ENCODE results near the gene TRIM65.
A peak's percentile ranks its signal among the peaks of the same experiment; 100 is the strongest.

The TRIM65 gene

DNA sequence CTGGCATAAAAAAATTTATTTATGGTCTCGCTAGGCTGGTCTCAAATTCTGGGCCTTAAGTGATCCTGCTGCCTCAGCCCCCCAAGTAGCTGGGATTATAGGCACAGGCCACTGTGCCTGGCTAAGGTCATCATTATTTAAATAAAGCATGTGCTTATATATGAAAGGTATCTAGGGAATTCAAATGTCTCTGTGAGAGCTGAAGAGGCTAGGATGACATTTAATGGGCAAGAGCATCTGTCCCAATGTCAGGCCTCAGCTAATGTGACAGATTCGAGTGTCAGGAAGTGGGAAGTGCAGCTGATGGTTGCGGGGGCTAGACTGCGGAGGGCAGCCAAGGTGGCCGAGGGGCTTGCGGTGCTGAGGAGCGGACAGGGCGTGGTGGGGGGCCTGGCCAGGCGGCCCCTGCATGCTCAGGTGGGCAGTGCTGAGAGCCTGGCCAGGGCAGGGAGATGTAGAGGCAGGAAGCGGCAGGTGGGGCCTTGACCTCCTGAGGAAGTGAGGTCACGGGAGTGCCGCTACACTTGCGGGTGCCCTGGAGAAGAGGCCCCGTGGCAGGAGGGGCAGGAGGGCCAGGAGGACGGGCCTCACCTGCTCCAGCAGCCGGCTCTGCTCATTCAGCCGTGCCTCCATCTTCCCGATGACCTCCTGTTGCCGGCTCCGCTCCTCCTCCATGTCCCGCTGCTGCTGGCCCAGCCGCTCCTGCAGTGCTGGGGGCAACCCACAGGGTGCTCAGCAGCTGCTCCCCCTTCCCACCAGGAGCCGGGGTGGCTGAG, 20.6 kb upstream of the TRIM65 start:
- DNase-seq (ENCODE audit: low read depth) = no peak

DNA sequence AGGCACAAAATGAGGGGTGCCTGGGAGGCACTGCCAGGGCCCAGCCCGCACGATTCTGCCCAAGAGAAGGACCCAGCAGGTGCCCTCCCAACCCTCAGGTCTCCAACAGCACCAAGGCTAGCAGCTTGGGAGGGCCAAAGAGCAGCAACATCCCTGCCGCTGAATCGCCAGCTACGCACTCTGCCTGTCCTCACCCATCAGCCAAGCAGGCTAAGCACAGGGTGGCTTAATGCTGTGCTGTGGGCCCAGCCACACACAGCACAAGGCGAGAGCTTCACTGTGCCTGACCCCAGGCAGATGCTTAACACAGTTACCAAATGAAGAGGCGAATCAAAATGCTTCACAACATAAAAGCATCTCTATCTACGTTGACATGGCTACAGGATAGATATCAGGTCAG, 18.5 kb upstream of the TRIM65 start:
- DNase-seq (ENCODE audit: low read depth) = no peak

DNA sequence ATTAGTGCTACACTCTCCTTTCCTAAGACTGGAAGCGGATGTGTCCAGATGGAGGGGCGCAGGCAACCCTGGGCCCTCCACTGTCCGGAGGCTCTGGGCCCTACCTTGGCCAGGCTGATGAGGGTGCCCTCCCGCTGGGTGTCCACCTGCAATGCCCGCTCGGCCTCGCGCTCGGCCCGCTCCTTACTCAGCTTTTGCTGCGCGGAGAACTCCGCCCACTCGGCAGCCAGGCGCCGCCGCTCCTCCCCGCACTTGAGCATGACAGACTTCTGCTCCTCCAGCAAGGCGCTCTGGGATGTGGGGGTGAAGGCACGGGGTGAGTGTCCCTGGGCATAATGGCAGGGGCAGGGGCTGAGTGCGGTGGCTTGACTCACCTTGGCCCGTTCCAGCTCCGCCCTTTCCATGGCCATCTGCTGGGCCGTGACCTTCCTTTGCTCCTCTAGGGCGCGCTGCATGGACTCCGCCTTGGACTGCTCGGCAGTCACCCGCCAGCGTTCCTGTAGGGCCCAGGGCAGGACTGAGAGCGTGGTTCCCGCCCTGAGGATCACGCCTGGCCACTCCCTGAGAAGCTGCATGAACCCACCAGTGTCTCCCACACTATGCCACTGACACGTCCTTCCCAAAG, 18.0 kb upstream of the TRIM65 start:
- no peak for DNase-seq (ENCODE audit: low read depth)

DNA sequence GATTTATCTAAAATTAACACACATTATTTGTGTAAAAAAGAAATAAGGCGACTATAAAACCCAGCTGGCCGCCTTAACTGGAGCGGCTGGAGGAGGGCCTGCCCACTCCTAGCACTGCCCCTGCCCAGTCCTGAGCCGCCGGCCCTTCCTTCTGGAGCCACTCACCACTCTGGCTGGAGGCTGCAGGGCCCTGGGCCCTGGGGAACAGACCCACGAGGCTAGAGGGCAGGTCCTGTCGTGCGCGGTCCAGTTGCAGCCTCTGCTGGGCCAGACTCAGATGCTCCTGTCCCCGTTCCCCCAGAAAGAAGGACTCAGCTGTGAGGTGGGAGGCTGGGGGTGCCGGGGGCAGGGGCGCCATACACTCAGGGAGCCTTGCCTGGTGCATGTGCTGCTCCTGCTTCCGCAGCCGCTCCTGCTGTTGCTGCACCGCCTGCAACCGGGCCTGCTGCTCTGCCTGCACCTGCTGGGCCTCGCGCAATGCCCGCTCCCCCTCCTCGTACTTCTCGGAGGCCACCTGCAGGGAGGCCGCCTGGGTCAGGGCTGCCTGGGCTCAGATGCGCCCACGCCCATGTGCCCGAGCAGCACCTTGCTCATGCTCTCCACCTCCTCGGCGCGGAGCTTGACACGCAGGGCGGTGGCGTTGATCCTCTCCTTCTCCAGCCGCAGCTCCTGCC, 16.9 kb upstream of the TRIM65 start:
- DNase-seq (ENCODE audit: low read depth) = no peak

DNA sequence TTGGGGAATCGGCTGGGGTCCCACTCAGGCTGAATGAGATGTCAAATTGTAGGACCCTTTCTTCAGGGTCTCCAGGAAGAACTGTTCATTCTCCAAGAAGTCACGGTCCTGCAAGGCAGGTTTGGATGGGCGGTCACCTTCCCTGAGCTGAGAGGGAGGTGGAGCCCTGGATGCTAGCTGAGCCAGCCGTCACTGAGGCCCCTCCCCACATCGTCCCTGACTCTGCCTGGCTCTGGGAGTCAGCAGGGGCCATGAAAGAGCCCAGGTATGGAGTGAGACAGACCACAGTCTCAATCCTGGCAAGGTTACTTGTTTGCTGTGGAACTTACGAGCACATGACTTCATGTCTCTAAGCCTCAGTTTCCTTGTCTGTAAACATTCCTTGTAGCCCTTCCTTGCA, 13.9 kb upstream of the TRIM65 start:
- DNase-seq (ENCODE audit: low read depth) = no peak

DNA sequence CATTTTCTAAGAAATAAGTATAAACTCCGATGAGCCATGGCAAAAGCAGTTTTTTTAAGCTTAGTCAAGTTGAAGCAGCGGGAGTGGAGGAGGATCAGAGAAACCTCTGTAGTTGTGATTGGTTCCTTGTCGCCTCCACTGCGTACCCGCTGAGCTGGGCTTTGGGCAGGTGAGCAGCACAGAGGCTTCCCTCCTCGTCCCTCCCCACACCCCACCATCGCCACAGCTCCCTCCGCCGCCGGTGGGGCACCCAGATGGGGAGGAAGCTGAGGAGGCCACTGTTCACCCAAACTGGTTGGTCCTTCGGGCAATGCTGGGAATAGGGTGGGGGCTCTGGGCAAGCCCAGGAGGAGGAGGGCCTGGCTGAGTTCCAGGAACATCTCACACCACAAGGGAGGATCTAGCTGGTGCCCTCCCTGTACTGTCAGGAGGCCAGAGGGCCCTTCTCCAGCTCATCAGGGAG, 13.1 kb upstream of the TRIM65 start:
- no peak for DNase-seq (ENCODE audit: low read depth)

DNA sequence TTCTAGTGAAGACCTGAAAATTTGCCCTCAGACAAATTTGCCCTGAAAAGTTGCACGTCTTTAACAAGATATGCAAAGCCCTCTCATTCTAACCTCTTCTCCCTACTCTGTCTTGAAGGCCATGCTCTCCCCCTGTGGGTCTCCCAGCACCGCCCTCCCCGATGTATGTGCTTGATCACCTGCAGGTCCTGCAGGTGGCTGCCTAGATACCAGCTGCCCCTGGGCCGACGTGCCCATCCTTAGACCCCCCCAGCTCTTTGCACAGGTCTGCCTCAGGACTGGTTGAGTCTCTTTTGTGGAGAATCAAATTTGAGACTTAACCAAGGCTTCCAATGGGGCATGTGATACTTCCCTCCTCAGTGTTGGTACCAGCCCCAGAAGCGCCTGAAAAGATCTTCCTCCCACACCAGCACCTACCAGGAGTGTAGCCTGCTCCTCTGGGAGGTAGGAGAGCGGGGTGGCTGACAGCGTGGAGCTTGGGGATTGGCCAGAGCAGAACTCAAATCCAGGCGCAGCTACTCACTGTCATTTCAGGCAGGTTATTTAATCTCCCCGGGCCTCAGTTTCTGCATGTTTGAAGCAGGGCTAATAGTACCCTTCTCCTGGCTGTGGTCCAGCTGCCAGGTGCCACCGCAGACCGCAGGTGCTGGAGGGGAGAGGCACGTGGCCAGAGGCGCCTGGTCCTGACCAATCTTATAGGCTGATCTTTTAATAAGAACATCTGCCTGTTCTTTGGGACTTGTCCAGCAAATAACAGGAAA, 12.5 kb upstream of the TRIM65 start:
- no peak for DNase-seq (ENCODE audit: low read depth)

DNA sequence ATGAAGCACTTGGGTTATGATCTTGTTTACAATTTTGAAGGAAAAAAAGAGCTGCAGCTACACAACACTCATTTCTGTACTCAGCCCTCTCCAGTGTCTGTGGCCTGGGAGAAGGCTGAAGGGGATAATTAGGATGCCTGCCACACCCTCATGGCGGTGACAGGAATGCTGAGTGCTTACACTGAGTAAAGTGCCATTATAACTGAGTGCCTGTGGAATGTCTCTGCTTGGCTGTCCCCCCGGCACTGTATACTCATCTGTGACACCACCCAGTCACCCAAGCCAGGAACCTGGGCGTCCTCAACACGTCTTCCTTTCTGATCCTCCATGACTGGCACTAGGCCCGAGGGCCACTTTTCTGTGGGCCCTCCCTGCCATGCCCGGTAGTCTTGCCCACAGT, 11.4 kb upstream of the TRIM65 start:
- DNase-seq (ENCODE audit: low read depth) = no peak

DNA sequence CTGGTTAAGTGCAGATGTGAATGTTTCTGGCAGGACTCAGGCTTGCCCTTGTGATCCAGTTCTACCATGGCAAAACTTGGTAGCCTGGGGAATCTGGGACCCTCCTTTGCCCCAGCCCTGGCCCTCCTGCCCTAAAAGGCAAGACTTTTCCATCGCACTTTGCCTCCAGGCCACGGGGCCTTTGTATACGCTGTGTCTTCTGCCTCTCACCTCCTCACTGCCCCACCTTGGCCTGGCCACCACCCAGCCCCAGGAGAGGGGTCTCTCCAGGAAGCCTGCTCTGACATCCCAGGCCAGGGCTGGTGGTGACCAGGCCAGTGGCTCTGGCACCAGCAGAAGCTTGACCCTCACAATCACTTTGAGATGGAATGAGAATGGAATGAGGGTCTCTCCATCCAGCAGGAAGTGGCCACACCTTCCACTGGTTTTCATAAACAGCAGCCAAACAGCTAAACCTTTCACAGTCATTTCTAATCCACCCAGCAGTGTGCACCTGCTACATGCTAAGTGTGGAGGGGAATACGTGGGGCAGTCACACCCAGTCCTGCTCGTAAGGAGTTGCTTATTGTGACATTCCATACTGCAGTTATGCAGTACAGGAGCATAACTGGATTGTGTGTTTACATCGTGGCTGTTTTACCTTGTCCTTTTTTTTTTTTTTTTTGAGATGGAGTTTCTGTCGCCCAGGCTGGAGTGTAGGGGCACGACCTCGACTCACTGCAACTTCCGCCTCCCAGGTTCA, 9.6 kb upstream of the TRIM65 start:
- DNase-seq (ENCODE audit: low read depth) = no peak

DNA sequence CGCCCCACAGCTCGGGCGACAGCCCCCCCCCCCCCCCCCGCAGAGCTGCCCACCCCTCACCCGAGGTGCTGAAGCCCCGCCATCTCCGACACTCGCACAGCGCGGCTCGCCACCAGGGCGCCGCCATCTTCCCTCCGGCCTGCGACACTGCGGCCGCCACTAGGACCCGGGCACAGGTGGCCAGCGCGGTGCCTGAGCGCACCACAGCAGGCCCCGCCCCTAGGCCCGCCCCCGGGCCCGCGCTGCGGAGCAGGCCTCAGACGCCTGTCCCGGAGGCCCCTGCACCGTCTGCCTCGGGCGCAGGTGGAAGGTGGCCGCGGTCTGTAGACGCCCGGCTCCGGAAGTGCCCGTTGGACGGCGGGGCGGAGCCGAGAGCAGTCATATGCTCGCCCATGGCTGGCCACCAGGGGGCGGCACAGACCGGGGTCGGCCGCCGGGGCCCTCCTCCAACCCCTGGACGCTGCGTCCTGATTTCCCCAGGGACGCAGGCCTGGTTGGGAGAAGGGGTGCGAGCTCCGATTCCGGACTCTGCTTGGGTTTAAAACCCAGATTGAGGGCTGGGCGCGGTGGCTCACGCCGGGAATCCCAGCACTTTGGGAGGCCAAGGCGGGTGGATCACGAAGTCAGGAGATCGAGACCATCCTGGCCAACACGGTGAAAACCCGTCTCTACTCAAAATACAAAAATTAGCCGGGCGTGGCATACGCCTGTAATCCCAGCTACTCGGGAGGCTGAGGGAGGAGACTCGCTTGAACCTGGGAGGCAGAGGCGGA, 8.2 kb upstream of the TRIM65 start, which contains the start of gene MRPL38:
Gene MRPL38, minus strand, starts transcription at position 136 of the 773 bp plus-strand sequence. Its CDS starts 9 bp downstream, at position 127.
- peak; percentile 47 for DNase-seq (ENCODE audit: low read depth)

DNA sequence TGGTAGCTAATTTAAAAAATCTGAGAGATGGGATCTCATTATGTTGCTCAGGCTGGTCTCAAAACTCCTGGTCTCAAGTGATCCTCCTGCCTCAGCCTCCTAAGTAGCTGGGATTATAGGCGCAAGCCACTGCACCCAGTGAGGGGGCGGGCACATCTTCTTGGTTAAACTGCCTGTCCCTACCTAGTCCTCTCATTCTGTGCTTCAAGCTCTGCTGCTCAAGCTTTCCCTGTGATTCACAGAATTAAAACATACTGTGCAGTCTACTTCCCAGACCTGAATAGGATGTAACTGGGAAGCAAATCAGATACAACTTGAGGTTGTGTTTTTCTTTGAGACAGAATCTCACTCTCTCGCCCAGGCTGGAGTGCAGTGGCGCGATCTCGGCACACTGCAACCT, 5.7 kb upstream of the TRIM65 start:
- no peak for DNase-seq (ENCODE audit: low read depth)

DNA sequence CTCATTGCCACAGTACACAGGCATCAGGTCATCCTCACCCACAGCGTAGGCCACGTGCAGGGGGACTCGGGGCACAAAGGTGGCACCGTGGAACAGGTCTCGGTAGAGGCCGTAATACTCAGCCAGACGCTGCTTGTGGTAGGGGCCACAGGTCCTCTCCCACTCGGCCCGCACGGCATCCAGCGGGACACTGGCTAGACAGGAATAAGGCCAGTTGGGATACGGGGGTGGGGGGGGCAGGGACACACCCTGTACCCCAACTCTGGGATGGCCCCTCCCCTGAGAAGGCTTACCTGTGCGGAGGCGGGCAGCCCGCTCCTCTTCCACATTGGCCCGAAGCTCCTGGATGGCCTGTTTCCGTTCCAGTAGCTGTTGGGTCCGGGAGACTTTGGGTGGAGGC, 5.0 kb upstream of the TRIM65 start:
- DNase-seq (ENCODE audit: low read depth) = no peak

DNA sequence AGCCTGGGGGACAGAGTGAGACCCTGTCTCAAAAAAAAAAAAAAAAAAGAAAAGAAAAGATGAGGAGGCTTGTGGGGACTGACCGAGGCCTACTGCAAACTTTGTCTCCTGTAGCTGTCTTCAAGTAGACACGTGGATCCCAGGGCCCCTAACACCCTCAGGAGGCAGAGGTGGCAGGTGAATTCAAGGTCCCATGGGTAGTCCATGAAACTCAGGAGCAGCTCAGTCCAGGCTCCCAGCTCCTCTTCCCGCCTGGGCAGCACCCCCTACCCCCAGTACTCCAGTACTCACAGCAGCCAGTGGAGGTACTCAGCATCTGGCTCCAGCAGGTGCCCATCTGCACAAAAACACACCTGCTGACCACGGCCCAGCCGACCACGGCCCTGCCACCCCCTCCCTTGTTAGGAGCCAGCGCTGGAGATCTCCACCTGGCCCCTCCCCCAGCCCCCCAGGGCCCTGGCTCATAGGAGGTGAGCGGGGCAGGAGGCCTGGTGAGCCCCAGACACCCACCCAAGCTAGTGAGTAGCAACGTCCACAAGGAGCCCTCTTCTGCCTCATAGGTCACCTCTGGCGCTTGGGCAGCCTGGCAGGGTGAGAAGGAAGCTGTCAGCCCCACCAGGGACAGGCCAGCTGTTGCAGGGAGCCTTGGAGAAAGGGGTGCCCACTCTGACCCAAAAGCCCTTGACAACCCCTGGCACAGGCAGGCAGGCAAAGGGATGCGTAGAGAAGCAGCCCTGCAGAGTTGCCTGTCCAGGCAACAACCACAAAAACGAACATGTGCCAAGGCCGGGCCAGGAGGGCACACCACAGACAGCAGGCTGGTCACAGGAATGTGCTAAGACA, 4.2 kb upstream of the TRIM65 start:
- DNase-seq (ENCODE audit: low read depth) = no peak

DNA sequence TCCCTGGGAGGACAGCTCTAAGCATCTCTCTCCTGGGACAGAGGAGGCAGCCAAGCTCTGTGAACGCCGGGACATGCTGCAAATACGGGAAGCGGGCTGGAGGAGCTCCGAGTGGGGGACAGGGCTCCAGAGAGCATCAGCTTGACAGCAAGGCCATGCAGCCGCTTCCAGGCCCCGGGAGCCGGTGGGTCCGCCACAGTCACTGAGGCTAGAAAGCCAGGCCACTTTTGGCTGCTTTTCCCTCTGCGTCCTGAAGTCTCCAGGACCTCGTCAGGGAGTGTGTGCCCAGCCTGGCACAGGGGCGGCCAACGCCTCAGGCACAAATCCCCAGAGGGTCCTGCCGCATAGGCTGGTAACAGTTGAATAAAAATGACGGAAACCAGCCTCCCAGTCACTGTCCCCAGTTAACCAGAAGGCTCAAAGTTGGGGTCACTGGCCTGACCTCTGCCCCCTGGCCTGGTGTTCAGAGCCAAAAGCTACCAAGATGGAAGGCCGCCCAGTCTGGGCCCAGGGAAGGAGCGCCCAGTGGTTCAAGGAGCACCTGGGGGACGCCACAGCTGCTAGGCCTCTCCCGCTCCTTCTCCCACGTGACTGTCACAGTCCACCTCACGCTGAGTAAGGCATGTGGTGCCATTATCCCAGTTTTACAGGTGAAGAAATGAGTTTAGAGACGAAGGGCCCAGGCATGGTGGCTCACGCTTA, 3.2 kb upstream of the TRIM65 start:
- DNase-seq (ENCODE audit: low read depth) = no peak

DNA sequence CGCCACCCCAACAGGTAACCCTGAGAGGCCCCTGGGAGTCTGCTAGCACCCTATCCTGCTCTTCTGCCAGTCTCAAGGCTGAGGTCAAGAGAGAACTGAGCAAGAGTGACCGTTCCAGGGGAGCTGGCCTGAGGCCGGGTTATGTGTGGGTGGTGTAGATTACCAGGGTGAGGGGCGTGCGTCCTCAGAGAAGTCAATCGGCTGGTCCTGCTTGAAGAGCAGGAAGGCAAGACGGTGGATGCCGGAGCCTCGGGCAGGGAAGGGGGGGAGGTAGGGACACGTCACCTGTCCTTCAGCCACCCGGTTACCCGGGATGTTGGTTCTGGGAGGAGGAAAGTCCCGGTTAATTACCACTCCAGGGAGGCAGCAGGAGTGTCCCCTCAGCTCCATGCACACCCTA, 2.6 kb upstream of the TRIM65 start:
- no peak for DNase-seq (ENCODE audit: low read depth)

DNA sequence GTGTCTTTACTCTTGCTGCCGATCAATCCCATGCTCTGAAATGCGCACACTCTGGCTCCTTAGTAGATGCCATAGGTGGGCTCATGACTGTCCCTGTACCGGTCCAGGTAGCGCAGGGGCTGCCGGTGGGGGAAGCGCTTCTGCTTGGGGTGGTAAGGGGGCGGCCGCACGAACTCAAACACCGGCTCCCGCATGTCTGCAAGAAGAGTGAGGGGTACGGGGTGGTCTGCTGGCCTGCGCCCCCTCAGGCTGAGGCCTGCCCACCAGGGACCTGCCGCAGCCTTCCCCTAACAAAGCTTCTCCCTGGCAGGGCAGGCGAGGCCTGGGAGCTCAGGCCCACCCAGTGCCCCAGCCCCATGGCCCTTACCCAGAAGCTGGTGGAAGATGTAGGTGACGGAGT, 2.0 kb upstream of the TRIM65 start:
- DNase-seq (ENCODE audit: low read depth) = no peak

DNA sequence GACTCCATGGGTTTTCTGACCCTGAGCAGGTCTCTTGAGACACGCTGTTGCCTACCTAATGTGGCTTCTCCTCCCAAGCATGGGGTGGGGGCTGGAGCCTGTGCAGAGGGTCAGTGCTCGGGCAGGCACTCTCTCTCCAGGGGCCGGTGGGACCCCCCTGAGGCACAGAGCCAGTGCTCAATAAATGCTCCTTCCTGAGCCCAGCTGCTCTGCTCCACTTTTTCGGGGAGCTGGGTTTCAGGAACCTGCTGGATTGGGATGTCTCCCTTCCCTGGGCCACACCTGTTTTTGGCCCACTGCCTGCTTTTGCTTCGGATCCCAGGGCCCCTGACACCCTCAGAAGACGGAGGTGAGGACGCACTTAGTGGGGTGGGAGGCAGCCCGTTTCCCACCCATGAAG, 1.3 kb upstream of the TRIM65 start:
- DNase-seq (ENCODE audit: low read depth) = no peak

DNA sequence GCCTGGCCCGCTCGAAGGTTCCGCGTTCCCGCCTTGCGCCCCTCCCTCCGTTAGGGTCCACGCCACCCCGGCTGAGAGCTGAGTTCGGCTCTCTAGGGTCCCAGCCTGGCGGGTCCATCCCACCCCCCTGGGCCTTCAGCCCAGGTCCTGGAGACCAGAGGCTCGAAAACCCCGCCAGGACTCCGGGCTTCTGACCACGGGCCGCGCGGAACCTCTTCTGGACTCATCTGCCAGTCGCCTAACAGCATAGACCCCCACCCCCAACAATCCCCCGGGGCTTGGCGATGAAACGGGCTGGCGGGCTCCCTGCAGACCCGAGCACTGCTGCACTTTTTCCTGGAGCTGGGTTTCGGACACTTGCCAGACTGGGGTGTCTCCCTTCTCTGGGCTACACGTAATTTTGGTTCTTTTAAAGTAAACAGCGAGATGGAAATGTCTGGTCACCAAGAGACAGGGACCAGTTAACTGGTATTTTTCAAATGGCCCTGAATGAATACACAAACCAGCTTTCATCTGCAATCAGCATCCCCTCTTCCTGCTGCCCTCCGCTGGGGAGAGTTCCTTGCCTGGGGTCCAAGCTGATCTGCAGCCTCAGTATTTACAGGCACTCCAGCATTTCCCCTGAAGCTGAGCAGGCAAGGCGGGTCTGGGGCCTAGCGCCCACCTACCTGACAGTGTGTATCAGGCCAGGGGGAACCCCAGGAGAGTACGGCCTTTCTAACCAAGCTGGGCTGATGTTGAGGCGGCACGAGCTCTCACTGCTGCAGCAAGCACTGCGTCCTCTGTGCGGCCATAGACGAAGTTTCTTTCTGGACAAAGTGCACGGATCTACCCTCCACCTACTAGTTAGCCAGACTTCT, 639 bp upstream of the TRIM65 start:
- DNase-seq (ENCODE audit: low read depth) = no peak
